MM.1S (cell line): ENCODE measurements around the gene CCL7.

Source experiments
- DNase-seq: peaks from one replicate; pipeline ENCODE4 v3.0.0-alpha.2; 2015
- H2AFZ ChIP-seq: fragments of 300-600 bp; sonication (generic); 2 replicates; pipeline ENCODE4 v1.6.0; 2016; ENCODE audit warnings: antibody characterized with exemption, low read length
- H3F3A ChIP-seq: fragments of 300-600 bp; sonication (generic); 2 replicates; pipeline ENCODE4 v1.6.1; 2016; ENCODE audit warnings: mild to moderate bottlenecking, antibody characterized with exemption, low read length, moderate library complexity, mixed read lengths; ENCODE audit not compliant: insufficient read depth
- H3K27ac ChIP-seq: fragments of 300-600 bp; sonication (generic); 2 replicates; pipeline ENCODE4 v1.5.1; 2016; ENCODE audit warnings: mild to moderate bottlenecking, low read length
- H3K27me3 ChIP-seq: fragments of 300-600 bp; sonication (generic); replicated peaks from 2 replicates; pipeline ENCODE4 v1.6.0; 2016; ENCODE audit warnings: low read length; ENCODE audit not compliant: insufficient read depth
- H3K36me3 ChIP-seq: fragments of 300-600 bp; sonication (generic); replicated peaks from 2 replicates; pipeline ENCODE4 v1.6.1; 2016; ENCODE audit warnings: mild to moderate bottlenecking, low read length, mixed read lengths; ENCODE audit not compliant: insufficient read depth
- H3K4me1 ChIP-seq: fragments of 300-600 bp; sonication (generic); 2 replicates; pipeline ENCODE4 v1.6.1; 2016; ENCODE audit warnings: low read length, mixed read lengths
- H3K4me2 ChIP-seq: fragments of 300-600 bp; sonication (generic); 2 replicates; pipeline ENCODE4 v1.6.0; 2016; ENCODE audit warnings: low read depth, low read length
- H3K4me3 ChIP-seq: fragments of 300-600 bp; sonication (generic); 2 replicates; pipeline ENCODE4 v1.5.1; 2016; ENCODE audit warnings: low read length, mixed read lengths
- H3K79me2 ChIP-seq: fragments of 300-600 bp; sonication (generic); 2 replicates; pipeline ENCODE4 v1.6.1; 2016; ENCODE audit warnings: mixed run types, low read length, mixed read lengths
- H3K9ac ChIP-seq: fragments of 300-600 bp; sonication (generic); 2 replicates; pipeline ENCODE4 v1.6.1; 2016; ENCODE audit warnings: low read length, mixed read lengths
- H3K9me2 ChIP-seq: fragments of 300-600 bp; sonication (generic); replicated peaks from 2 replicates; pipeline ENCODE4 v1.6.1; 2016; ENCODE audit warnings: mild to moderate bottlenecking, low read length, mixed read lengths; ENCODE audit not compliant: insufficient read depth
- H3K9me3 ChIP-seq: fragments of 300-600 bp; sonication (generic); replicated peaks from 2 replicates; pipeline ENCODE4 v1.6.1; 2016; ENCODE audit warnings: mild to moderate bottlenecking, low read length, mixed read lengths; ENCODE audit not compliant: insufficient read depth
- H4K20me1 ChIP-seq: fragments of 300-600 bp; sonication (generic); 2 replicates; pipeline ENCODE4 v1.6.1; 2016; ENCODE audit warnings: mild to moderate bottlenecking, low read length, moderate library complexity, mixed read lengths; ENCODE audit not compliant: insufficient read depth
- EZH2 ChIP-seq: fragments of 300-600 bp; sonication (generic); optimal IDR thresholded peaks from 2 replicates; pipeline ENCODE3; 2017; ENCODE audit warnings: low read depth, mild to moderate bottlenecking, antibody characterized with exemption, low read length, mixed read lengths
- EZH2phosphoT487 ChIP-seq: fragments of 300-600 bp; sonication (generic); IDR thresholded peaks from 2 replicates; pipeline ENCODE4 v1.6.1; 2018; ENCODE audit warnings: antibody characterized with exemption, low read length
- TF ChIP-seq, protein P1 (sequence below): fragments of 300-600 bp; sonication (generic); IDR thresholded peaks from 2 replicates; pipeline ENCODE4 v1.5.1; 2016; ENCODE audit warnings: antibody characterized with exemption, low read length, mixed read lengths

Gene CCL7

DNA sequence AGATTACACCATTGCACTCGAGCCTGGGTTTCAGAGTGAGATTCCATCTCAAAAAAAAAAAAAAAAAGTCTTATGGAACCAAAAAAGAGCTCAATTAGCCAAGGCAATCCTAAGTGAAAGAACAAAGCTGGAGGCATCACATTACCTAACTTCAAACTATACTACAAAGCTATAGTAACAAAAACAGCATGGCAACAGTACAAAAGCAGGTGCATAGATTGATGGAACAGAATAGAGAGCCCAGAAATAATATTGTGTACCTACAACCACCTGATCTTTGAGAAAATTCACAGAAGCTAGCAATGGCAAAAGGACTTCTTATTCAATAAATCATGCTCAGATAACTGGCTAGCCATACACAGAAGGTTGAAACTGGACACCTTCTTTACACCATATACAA is 39.7 kb upstream of the CCL7 start:
- H4K20me1 ChIP-seq: no peaks in the 10 kb centered on the region
- no peaks in the 10 kb centered on the region for H3K79me2 ChIP-seq
- H3F3A ChIP-seq: no peaks in the 10 kb centered on the region
- H3K27ac ChIP-seq: no peak overlapping the region
- no peaks in the 10 kb centered on the region for H3K4me1 ChIP-seq
- H3K9ac ChIP-seq: no peak overlapping the region
- no peak overlapping the region for H3K4me3 ChIP-seq
- DNase-seq: no peak
- TF ChIP-seq EZH2: no peak
- H3K9me3 ChIP-seq: no peaks in the 10 kb centered on the region
- no peaks in the 10 kb centered on the region for H3K36me3 ChIP-seq
- H3K9me2 ChIP-seq: no peaks in the 10 kb centered on the region
- H3K27me3 ChIP-seq: no peaks in the 10 kb centered on the region
- H3K4me2 ChIP-seq: no peak overlapping the region
- H2AFZ ChIP-seq: no peak overlapping the region

DNA sequence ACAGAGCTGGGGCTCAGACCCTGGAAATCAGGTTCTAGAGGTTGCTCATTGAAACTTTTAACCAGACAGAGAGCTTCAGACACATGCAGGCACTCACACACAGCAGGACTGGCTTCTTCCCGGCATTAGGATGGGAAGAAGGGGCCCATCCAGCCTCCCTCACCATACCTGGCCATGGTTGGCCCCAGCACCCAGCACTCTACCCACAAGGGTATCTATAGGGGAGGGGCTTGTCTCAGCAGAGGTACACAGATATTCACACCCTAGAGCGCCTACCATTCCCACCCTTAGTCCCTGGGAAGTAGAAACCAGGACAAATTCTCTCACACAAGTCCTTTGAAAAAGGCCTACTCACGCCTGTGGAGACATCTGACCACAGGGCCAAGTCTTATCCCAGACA is 35.4 kb upstream of the CCL7 start:
- Histone ChIP-seq H3K9me3 (no peaks in the 10 kb centered on the region), H3K4me2 (no peak overlapping the region), H3K27me3 (no peaks in the 10 kb centered on the region), H3K9me2 (no peaks in the 10 kb centered on the region), H3K4me1 (no peaks in the 10 kb centered on the region), H4K20me1 (no peaks in the 10 kb centered on the region), H3K4me3 (no peak overlapping the region), H3K36me3 (no peaks in the 10 kb centered on the region), H3K9ac (no peak overlapping the region), H2AFZ (no peak overlapping the region), H3K27ac (no peak overlapping the region), H3F3A (no peaks in the 10 kb centered on the region), H3K79me2 (no peaks in the 10 kb centered on the region)
- DNase-seq: no peak
- TF ChIP-seq EZH2 (no peak), EZH2phosphoT487 (no peak)
- TF ChIP-seq, protein P1, sequence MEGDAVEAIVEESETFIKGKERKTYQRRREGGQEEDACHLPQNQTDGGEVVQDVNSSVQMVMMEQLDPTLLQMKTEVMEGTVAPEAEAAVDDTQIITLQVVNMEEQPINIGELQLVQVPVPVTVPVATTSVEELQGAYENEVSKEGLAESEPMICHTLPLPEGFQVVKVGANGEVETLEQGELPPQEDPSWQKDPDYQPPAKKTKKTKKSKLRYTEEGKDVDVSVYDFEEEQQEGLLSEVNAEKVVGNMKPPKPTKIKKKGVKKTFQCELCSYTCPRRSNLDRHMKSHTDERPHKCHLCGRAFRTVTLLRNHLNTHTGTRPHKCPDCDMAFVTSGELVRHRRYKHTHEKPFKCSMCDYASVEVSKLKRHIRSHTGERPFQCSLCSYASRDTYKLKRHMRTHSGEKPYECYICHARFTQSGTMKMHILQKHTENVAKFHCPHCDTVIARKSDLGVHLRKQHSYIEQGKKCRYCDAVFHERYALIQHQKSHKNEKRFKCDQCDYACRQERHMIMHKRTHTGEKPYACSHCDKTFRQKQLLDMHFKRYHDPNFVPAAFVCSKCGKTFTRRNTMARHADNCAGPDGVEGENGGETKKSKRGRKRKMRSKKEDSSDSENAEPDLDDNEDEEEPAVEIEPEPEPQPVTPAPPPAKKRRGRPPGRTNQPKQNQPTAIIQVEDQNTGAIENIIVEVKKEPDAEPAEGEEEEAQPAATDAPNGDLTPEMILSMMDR: no peak

DNA sequence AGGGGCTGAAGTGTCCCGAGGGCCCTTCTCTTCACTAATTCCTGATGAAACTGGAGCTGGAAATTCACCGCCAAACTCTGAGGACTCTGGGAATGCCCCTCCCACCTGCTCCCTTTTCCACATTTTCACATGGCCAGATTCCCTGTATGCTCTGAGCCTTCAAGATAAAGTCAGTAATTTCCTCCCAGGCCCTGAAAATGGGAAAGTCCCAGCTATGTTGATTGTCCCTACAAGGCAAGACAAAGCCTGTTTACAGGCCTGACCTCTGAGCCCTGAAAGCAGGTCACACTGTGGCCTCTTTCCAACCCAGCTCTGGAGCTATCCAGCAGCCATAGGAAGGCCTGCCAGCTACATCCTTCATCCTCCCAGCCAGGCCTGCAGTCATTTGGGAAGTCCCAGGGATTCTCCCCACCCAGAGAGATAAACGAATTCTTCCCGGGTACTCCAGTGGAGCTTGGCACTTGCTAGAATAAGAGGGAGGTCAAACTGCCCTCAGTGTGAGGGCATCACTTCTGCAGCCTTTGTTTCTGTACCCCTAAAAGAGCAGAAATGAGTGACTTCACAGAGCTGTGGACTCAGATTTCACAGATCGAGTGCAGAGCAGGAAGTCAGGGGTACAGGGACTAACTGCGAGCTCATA is 34.5 kb upstream of the CCL7 start:
- Histone ChIP-seq H3K9me2 (no peaks in the 10 kb centered on the region), H3K27ac (no peak overlapping the region), H3K4me3 (no peak overlapping the region), H3K9ac (no peak overlapping the region), H3F3A (no peaks in the 10 kb centered on the region), H3K79me2 (no peaks in the 10 kb centered on the region), H3K9me3 (no peaks in the 10 kb centered on the region), H3K4me2 (no peak overlapping the region), H3K27me3 (no peaks in the 10 kb centered on the region), H2AFZ (no peak overlapping the region), H3K36me3 (no peaks in the 10 kb centered on the region), H4K20me1 (no peaks in the 10 kb centered on the region), H3K4me1 (no peaks in the 10 kb centered on the region)
- TF ChIP-seq, protein P1: no peak
- TF ChIP-seq EZH2: no peak
- TF ChIP-seq EZH2phosphoT487: no peak
- no peak for DNase-seq

DNA sequence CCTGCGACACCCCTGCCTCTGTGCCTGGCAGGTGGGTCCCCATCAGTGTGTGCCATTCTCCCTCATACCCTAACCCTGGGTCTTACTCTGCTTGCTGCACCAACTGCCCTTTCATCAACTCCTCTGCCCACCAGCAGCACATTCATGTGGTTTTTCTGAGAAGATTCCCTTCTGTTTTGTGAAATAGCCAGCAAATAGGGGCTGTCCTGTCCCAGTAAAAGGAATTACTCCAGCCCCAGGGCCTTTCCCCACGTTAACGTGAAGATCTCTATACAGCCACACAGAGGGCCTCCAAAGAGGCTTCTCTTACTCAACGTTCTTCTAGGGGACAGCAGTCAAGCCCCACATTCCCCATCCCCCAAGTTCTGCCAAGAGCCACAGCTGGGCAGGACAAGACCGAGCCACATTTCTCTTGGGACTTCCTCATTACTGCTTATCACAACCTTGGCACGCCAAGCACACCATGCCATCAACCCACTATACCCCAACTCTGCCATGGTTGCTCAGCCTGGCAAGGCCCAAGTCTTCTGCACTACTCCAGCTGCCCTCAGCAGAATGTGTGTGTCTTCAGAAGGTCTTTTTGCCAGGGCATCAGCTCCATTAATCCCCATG is 33.6 kb upstream of the CCL7 start:
- Histone ChIP-seq H3K4me3 (no peak overlapping the region), H3K9me2 (no peaks in the 10 kb centered on the region), H3K36me3 (no peaks in the 10 kb centered on the region), H3K9me3 (no peaks in the 10 kb centered on the region), H3K4me1 (no peaks in the 10 kb centered on the region), H3K4me2 (no peak overlapping the region), H3K27ac (no peak overlapping the region), H2AFZ (no peak overlapping the region), H3K27me3 (no peaks in the 10 kb centered on the region), H4K20me1 (no peaks in the 10 kb centered on the region), H3F3A (no peaks in the 10 kb centered on the region), H3K79me2 (no peaks in the 10 kb centered on the region), H3K9ac (no peak overlapping the region)
- TF ChIP-seq, protein P1: no peak
- no peak for DNase-seq
